Measurements from ENCODE around the gene LILRA6.
"Not testable (repeated sequence)": the region's sequence is repeated elsewhere in the genome, so short reads cannot be mapped to it uniquely, and the experiment has no call there.

DNA sequence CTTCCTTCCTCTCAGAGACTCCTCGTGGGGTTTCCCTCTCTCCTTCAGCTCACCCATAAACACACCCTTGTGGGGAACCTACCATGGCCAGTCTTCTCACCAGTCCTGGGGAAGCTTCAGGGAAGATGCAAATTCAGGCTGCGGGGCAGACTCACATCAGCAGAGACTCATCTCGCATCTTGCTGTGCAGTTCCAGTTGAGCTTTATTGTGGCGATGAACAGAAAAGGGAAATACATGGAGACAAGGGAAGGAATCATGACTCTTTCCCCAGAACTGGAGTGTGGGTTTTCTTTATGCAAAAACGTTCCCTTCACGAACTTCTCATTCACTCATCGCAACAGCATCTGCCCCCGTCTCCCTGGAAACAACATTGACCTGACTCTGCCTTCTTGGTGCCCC, 46.6 kb upstream of the LILRA6 start:
- not testable (repeated sequence) for TF ChIP-seq POLR2AphosphoS5 (IDR thresholded peaks at IDR 0.05; ENCODE audit: borderline replicate concordance, low read depth, low read length); EZH2 (IDR thresholded peaks at IDR 0.05)
